Measurements from ENCODE around the gene UBE3D.
"Not testable (repeated sequence)": the region's sequence is repeated elsewhere in the genome, so short reads cannot be mapped to it uniquely, and the experiment has no call there.

The UBE3D gene

GRCh38 chr6:83038246-83038645 lies 27.4 kb downstream of the UBE3D start:
- TF ChIP-seq CTCF (conservative IDR thresholded peaks at IDR 0.05) (no peak), ZFX (IDR thresholded peaks at IDR 0.05) (no peak)
- H3K27ac ChIP-seq, result no peak overlapping the region

- no peak overlapping the region for H3K27ac ChIP-seq
- TF ChIP-seq CTCF (conservative IDR thresholded peaks at IDR 0.05), result no peak
- no peak for TF ChIP-seq ZFX (IDR thresholded peaks at IDR 0.05)
Observed at GRCh38 chr6:83031689-83032088, 34.0 kb downstream of the UBE3D start.

GRCh38 chr6:83019741-83020140 lies 45.9 kb downstream of the UBE3D start:
- H3K27ac ChIP-seq, result no peak overlapping the region
- TF ChIP-seq ZFX (IDR thresholded peaks at IDR 0.05) (no peak), CTCF (conservative IDR thresholded peaks at IDR 0.05) (no peak)

GRCh38 chr6:83011131-83011530 lies 54.5 kb downstream of the UBE3D start:
- H3K27ac ChIP-seq, result not testable (repeated sequence)

- H3K27ac ChIP-seq, result no peak overlapping the region
- TF ChIP-seq ZFX (IDR thresholded peaks at IDR 0.05) (no peak), CTCF (conservative IDR thresholded peaks at IDR 0.05) (no peak)
Observed at GRCh38 chr6:83008626-83009025, 57.0 kb downstream of the UBE3D start.

GRCh38 chr6:83006270-83006905 lies 59.3 kb downstream of the UBE3D start:
- TF ChIP-seq CTCF (conservative IDR thresholded peaks at IDR 0.05) (no peak), ZFX (IDR thresholded peaks at IDR 0.05) (no peak)
- H3K27ac ChIP-seq, result no peak overlapping the region

- TF ChIP-seq CTCF (conservative IDR thresholded peaks at IDR 0.05) (no peak), ZFX (IDR thresholded peaks at IDR 0.05) (no peak)
- H3K27ac ChIP-seq, result no peak overlapping the region
Observed at GRCh38 chr6:82996156-82996555, 69.5 kb downstream of the UBE3D start.

GRCh38 chr6:82995066-82995465 lies 70.6 kb downstream of the UBE3D start:
- TF ChIP-seq ZFX (IDR thresholded peaks at IDR 0.05), result no peak
- no peak for TF ChIP-seq CTCF (conservative IDR thresholded peaks at IDR 0.05)
- no peak overlapping the region for H3K27ac ChIP-seq
